Upper lobe of right lung (tissue), 1 donor: ENCODE results near the gene UBE2J1. TPM values are rescaled to one million over a fixed set of nuclear protein-coding genes. Genes with fewer than 3 reads are reported as not detected.

Experiments
- ATAC-seq: fragments of 200-7000 bp; cut with Tn5 transposase; one replicate; pipeline ENCODE4 v1.9.1; 2020; ENCODE audit warnings: mild to moderate bottlenecking, moderate library complexity
- DNase-seq: peaks from one replicate; pipeline ENCODE4 v3.0.0-alpha.2; 2020
- H3K27ac ChIP-seq: fragments of 200-600 bp; one replicate; pipeline ENCODE4 v1.8.0; 2022
- H3K27me3 ChIP-seq: fragments of 200-600 bp; one replicate; pipeline ENCODE4 v1.8.0; 2022; ENCODE audit warnings: mild to moderate bottlenecking
- H3K36me3 ChIP-seq: fragments of 200-600 bp; one replicate; pipeline ENCODE4 v1.8.0; 2022
- H3K4me1 ChIP-seq: fragments of 200-600 bp; one replicate; pipeline ENCODE4 v1.8.0; 2022
- H3K4me3 ChIP-seq: fragments of 200-600 bp; one replicate; pipeline ENCODE4 v1.8.0; 2022; ENCODE audit warnings: mild to moderate bottlenecking
- H3K9me3 ChIP-seq: fragments of 200-600 bp; one replicate; pipeline ENCODE4 v1.8.0; 2022
- CTCF ChIP-seq: fragments of 200-600 bp; IDR thresholded peaks from one replicate; pipeline ENCODE4 v1.8.0; 2022; ENCODE audit warnings: antibody characterized with exemption
- intact Hi-C: fragments of 100-400 bp; cut with DNase I; formaldehyde crosslinking; loops from one replicate; pipeline ENCODE4 v1.11.0; 2022
- total RNA-seq: library from RNA; stranded (reverse); fragmentation: NEBNext Ultra II Directional; extraction: Animal tissue kit (Norgen Biotek cat#: 25700); gene quantifications from one replicate; pipeline ENCODE4 v1.2.1, GENCODE V29; 2021
- donor health status: DM: no; HTN: yes; CAD: no; lungs with severe emphysema.

The UBE2J1 gene
- total RNA-seq, 1 donor from 2014 or later, result 42.7 TPM

GRCh38 chr6:89385846-89386245, 33.3 kb upstream of the UBE2J1 start:
- intact Hi-C loops, result no loop called here
- Histone ChIP-seq H3K4me3 (no peak overlapping the region), H3K9me3 (no peaks in the 10 kb centered on the region), H3K27ac (no peak overlapping the region), H3K4me1 (no peaks in the 10 kb centered on the region), H3K27me3 (no peaks in the 10 kb centered on the region), H3K36me3 (no peaks in the 10 kb centered on the region)
- TF ChIP-seq CTCF, result no peak
- no peak for DNase-seq
- ATAC-seq, result no peak

GRCh38 chr6:89385156-89385667, 32.7 kb upstream of the UBE2J1 start:
- DNase-seq, result no peak
- Histone ChIP-seq H3K9me3 (no peaks in the 10 kb centered on the region), H3K27ac (no peak overlapping the region), H3K4me1 (no peaks in the 10 kb centered on the region), H3K36me3 (no peaks in the 10 kb centered on the region), H3K27me3 (no peaks in the 10 kb centered on the region), H3K4me3 (no peak overlapping the region)
- intact Hi-C loops, result no loop called here
- ATAC-seq, result no peak
- no peak for TF ChIP-seq CTCF

- Histone ChIP-seq H3K36me3 (no peaks in the 10 kb centered on the region), H3K27me3 (no peaks in the 10 kb centered on the region), H3K4me3 (no peak overlapping the region), H3K9me3 (no peaks in the 10 kb centered on the region), H3K27ac (no peak overlapping the region), H3K4me1 (no peaks in the 10 kb centered on the region)
- DNase-seq, result no peak
- no peak for ATAC-seq
- TF ChIP-seq CTCF, result no peak
- intact Hi-C loops, result no loop called here
Observed at GRCh38 chr6:89381031-89381430, 28.5 kb upstream of the UBE2J1 start.

- H3K4me3 ChIP-seq, result no peak overlapping the region
- no peaks in the 10 kb centered on the region for H3K4me1 ChIP-seq
- DNase-seq (no peak), ATAC-seq (peak; percentile 56)
- no peaks in the 10 kb centered on the region for H3K9me3 ChIP-seq
- no peaks in the 10 kb centered on the region for H3K36me3 ChIP-seq
- no peak overlapping the region for H3K27ac ChIP-seq
- intact Hi-C loops, result no loop called here
- no peaks in the 10 kb centered on the region for H3K27me3 ChIP-seq
- no peak for TF ChIP-seq CTCF
Observed at GRCh38 chr6:89379281-89379680, 26.8 kb upstream of the UBE2J1 start.

- no peak for TF ChIP-seq CTCF
Observed at GRCh38 chr6:89378628-89379027, 26.1 kb upstream of the UBE2J1 start.

More at GRCh38 chr6:89378628-89379027, 26.1 kb upstream of the UBE2J1 start:
- Histone ChIP-seq H3K9me3 (no peaks in the 10 kb centered on the region), H3K4me1 (no peaks in the 10 kb centered on the region), H3K4me3 (no peak overlapping the region), H3K27ac (no peak overlapping the region), H3K36me3 (no peaks in the 10 kb centered on the region), H3K27me3 (no peaks in the 10 kb centered on the region)
- no peak for ATAC-seq
- no peak for DNase-seq
- intact Hi-C loops, result no loop called here
